ENCODE results near the gene UGT1A6. TPM values are rescaled to one million over a fixed set of nuclear protein-coding genes. Genes with fewer than 3 reads are reported as not detected.

The UGT1A6 gene
- total RNA-seq, 1 experiment from 2014 or later = 549 TPM

- Histone ChIP-seq H3K4me2 (peak overlapping the region; percentile 63), H3K79me2 (ENCODE audit: low read depth) (peaks cover 100% of the 10 kb centered on the region), H3F3A (ENCODE audit: insufficient read depth, low read depth) (peaks cover 85% of the 10 kb centered on the region), H2AFZ (no peak overlapping the region), H4K20me1 (ENCODE audit: insufficient read depth) (peaks cover 12% of the 10 kb centered on the region; the same call in 1 of the 2 replicates), H3K4me1 (replicated peaks; ENCODE audit: insufficient read depth) (peaks cover 84% of the 10 kb centered on the region), H3K9me3 (ENCODE audit: insufficient read depth, low read depth) (no peaks in the 10 kb centered on the region), H3K4me3 (no peak overlapping the region), H3K36me3 (ENCODE audit: low read depth) (peaks cover 90% of the 10 kb centered on the region), H3K27ac (peak overlapping the region; percentile 95), H3K27me3 (ENCODE audit: insufficient read depth, low read depth) (no peaks in the 10 kb centered on the region), H3K9me2 (ENCODE audit: insufficient read depth) (no peaks in the 10 kb centered on the region)
- POLR2A ChIA-PET (ENCODE audit: unreplicated experiment) = interaction anchor here (0.5 kb wide), 1 partner anchor 266 kb away, joined by 4 read pairs; no protein-coding TSS in a partner anchor
- intact Hi-C loops (cut with micrococcal nuclease; ENCODE audit: unreplicated experiment) = loop anchor here (2.0 to 10.0 kb wide), 5 partner anchors 151 to 1277 kb away; partner anchors contain the start of gene DGKD
- BruUV-seq (replicated peaks) = no TSS peak
- CTCF ChIA-PET = no interaction called here
- TF ChIP-seq CTCF (conservative IDR thresholded peaks at IDR 0.05) (no peak), EZH2 (IDR thresholded peaks at IDR 0.05; ENCODE audit: low read depth) (no peak)
- DNase-seq = no peak
These were observed 15.4 kb downstream of the UGT1A6 start for GRCh38 chr2:233707940-233708644.

- Histone ChIP-seq H3K27me3 (ENCODE audit: insufficient read depth, low read depth) (no peaks in the 10 kb centered on the region), H3K9me3 (ENCODE audit: insufficient read depth, low read depth) (no peaks in the 10 kb centered on the region), H4K20me1 (ENCODE audit: insufficient read depth) (peaks cover 12% of the 10 kb centered on the region; the same call in 1 of the 2 replicates), H3K79me2 (ENCODE audit: low read depth) (peaks cover 100% of the 10 kb centered on the region), H3K36me3 (ENCODE audit: low read depth) (peaks cover 92% of the 10 kb centered on the region), H3K4me2 (peak overlapping the region; percentile 10), H3K4me3 (no peak overlapping the region), H2AFZ (no peak overlapping the region), H3K27ac (peak overlapping the region; percentile 10; the same call in 1 of the 2 replicates), H3K4me1 (replicated peaks; ENCODE audit: insufficient read depth) (peaks cover 75% of the 10 kb centered on the region), H3F3A (ENCODE audit: insufficient read depth, low read depth) (peaks cover 79% of the 10 kb centered on the region), H3K9me2 (ENCODE audit: insufficient read depth) (no peaks in the 10 kb centered on the region)
- CTCF ChIA-PET = no interaction called here
- no TSS peak for BruUV-seq (replicated peaks)
- TF ChIP-seq EZH2 (IDR thresholded peaks at IDR 0.05; ENCODE audit: low read depth) (no peak), CTCF (conservative IDR thresholded peaks at IDR 0.05) (no peak)
- DNase-seq = no peak
- intact Hi-C loops (cut with micrococcal nuclease; ENCODE audit: unreplicated experiment) = loop anchor here (5.0 to 10.0 kb wide), 2 partner anchors 357 to 1276 kb away; partner anchors contain the start of gene DGKD
- POLR2A ChIA-PET (ENCODE audit: unreplicated experiment) = interaction anchor here (0.6 kb wide), 2 partner anchors 18 to 142 kb away, joined by 5 to 9 read pairs; no protein-coding TSS in a partner anchor
These were observed 16.3 kb downstream of the UGT1A6 start for GRCh38 chr2:233708942-233709341.

GRCh38 chr2:233711312-233712008, 18.8 kb downstream of the UGT1A6 start:
- Histone ChIP-seq H3K79me2 (ENCODE audit: low read depth) (peaks cover 100% of the 10 kb centered on the region), H3K9me3 (ENCODE audit: insufficient read depth, low read depth) (no peaks in the 10 kb centered on the region), H3F3A (ENCODE audit: insufficient read depth, low read depth) (peaks cover 78% of the 10 kb centered on the region), H3K9me2 (ENCODE audit: insufficient read depth) (no peaks in the 10 kb centered on the region), H3K27ac (peak overlapping the region; percentile 22; the same call in 1 of the 2 replicates), H4K20me1 (ENCODE audit: insufficient read depth) (peaks cover 12% of the 10 kb centered on the region; the same call in 1 of the 2 replicates), H3K36me3 (ENCODE audit: low read depth) (peaks cover 97% of the 10 kb centered on the region), H3K4me2 (no peak overlapping the region), H2AFZ (no peak overlapping the region), H3K4me3 (no peak overlapping the region), H3K4me1 (replicated peaks; ENCODE audit: insufficient read depth) (peaks cover 55% of the 10 kb centered on the region), H3K27me3 (ENCODE audit: insufficient read depth, low read depth) (no peaks in the 10 kb centered on the region)
- TF ChIP-seq CTCF (conservative IDR thresholded peaks at IDR 0.05) = peak; percentile 96
- TF ChIP-seq EZH2 (IDR thresholded peaks at IDR 0.05; ENCODE audit: low read depth) = no peak
- intact Hi-C loops (cut with micrococcal nuclease; ENCODE audit: unreplicated experiment) = no loop called here
- peak; percentile 56 to 80 for DNase-seq
- BruUV-seq (replicated peaks) = no TSS peak
- ChIA-PET POLR2A (ENCODE audit: unreplicated experiment) (interaction anchor here (0.5 kb wide), 1 partner anchor 13 kb away, joined by 7 read pairs; no protein-coding TSS in a partner anchor), CTCF (interaction anchor here (0.6 kb wide), 2 partner anchors 145 to 463 kb away, joined by 3 read pairs; no protein-coding TSS in a partner anchor)
